ENCODE data around the gene TTC23L.

GRCh38 chr5:34924462-34924765 is 85.5 kb downstream of the TTC23L start:
- TF ChIP-seq NFYB (CRISPR knock-in tag; conservative IDR thresholded peaks at IDR 0.05; ENCODE audit: low read depth) (no peak), FOXK1 (CRISPR knock-in tag; IDR thresholded peaks at IDR 0.05) (no peak), JUN (CRISPR knock-in tag; IDR thresholded peaks at IDR 0.05) (no peak), IRF2 (CRISPR knock-in tag; IDR thresholded peaks at IDR 0.05; ENCODE audit: borderline replicate concordance, low read depth) (no peak), CREB1 (CRISPR knock-in tag; IDR thresholded peaks at IDR 0.05) (no peak), GTF2I (CRISPR knock-in tag; conservative IDR thresholded peaks at IDR 0.05) (no peak), ZNF281 (CRISPR knock-in tag; IDR thresholded peaks at IDR 0.05) (no peak), TP53 (CRISPR knock-in tag; IDR thresholded peaks at IDR 0.05) (no peak)
- TF ChIP-seq, protein P1, sequence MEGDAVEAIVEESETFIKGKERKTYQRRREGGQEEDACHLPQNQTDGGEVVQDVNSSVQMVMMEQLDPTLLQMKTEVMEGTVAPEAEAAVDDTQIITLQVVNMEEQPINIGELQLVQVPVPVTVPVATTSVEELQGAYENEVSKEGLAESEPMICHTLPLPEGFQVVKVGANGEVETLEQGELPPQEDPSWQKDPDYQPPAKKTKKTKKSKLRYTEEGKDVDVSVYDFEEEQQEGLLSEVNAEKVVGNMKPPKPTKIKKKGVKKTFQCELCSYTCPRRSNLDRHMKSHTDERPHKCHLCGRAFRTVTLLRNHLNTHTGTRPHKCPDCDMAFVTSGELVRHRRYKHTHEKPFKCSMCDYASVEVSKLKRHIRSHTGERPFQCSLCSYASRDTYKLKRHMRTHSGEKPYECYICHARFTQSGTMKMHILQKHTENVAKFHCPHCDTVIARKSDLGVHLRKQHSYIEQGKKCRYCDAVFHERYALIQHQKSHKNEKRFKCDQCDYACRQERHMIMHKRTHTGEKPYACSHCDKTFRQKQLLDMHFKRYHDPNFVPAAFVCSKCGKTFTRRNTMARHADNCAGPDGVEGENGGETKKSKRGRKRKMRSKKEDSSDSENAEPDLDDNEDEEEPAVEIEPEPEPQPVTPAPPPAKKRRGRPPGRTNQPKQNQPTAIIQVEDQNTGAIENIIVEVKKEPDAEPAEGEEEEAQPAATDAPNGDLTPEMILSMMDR (IDR thresholded peaks at IDR 0.05), result no peak
- TF ChIP-seq, protein P2, sequence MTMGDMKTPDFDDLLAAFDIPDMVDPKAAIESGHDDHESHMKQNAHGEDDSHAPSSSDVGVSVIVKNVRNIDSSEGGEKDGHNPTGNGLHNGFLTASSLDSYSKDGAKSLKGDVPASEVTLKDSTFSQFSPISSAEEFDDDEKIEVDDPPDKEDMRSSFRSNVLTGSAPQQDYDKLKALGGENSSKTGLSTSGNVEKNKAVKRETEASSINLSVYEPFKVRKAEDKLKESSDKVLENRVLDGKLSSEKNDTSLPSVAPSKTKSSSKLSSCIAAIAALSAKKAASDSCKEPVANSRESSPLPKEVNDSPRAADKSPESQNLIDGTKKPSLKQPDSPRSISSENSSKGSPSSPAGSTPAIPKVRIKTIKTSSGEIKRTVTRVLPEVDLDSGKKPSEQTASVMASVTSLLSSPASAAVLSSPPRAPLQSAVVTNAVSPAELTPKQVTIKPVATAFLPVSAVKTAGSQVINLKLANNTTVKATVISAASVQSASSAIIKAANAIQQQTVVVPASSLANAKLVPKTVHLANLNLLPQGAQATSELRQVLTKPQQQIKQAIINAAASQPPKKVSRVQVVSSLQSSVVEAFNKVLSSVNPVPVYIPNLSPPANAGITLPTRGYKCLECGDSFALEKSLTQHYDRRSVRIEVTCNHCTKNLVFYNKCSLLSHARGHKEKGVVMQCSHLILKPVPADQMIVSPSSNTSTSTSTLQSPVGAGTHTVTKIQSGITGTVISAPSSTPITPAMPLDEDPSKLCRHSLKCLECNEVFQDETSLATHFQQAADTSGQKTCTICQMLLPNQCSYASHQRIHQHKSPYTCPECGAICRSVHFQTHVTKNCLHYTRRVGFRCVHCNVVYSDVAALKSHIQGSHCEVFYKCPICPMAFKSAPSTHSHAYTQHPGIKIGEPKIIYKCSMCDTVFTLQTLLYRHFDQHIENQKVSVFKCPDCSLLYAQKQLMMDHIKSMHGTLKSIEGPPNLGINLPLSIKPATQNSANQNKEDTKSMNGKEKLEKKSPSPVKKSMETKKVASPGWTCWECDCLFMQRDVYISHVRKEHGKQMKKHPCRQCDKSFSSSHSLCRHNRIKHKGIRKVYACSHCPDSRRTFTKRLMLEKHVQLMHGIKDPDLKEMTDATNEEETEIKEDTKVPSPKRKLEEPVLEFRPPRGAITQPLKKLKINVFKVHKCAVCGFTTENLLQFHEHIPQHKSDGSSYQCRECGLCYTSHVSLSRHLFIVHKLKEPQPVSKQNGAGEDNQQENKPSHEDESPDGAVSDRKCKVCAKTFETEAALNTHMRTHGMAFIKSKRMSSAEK (CRISPR knock-in tag; IDR thresholded peaks at IDR 0.05; ENCODE audit: borderline replicate concordance), result no peak
